Left ventricle myocardium superior (tissue), 1 donor: ENCODE results near the gene TPRA1. TPM values are rescaled to one million over a fixed set of nuclear protein-coding genes. Genes with fewer than 3 reads are reported as not detected.
"Not testable (repeated sequence)": the region's sequence is repeated elsewhere in the genome, so short reads cannot be mapped to it uniquely, and the experiment has no call there.

Source experiments
- ATAC-seq: fragments of 200-7000 bp; cut with Tn5 transposase; one replicate; pipeline ENCODE4 v1.9.1; 2020; ENCODE audit warnings: mild to moderate bottlenecking, moderate library complexity
- DNase-seq: peaks from one replicate; pipeline ENCODE4 v3.0.0-alpha.2; 2020
- intact Hi-C: fragments of 100-400 bp; cut with micrococcal nuclease; formaldehyde crosslinking; loops from one replicate; pipeline ENCODE4 v1.11.0; 2022
- total RNA-seq: library from RNA; stranded (reverse); fragmentation: NEBNext Ultra II Directional; extraction: Animal tissue kit (Norgen Biotek cat#: 25700); gene quantifications from one replicate; pipeline ENCODE4 v1.2.1, GENCODE V29; 2021
- donor health status: DM: no; HTN: yes; CAD: no; lungs with severe emphysema.

Gene TPRA1
- total RNA-seq, 1 donor from 2014 or later, result 22.8 TPM

DNA sequence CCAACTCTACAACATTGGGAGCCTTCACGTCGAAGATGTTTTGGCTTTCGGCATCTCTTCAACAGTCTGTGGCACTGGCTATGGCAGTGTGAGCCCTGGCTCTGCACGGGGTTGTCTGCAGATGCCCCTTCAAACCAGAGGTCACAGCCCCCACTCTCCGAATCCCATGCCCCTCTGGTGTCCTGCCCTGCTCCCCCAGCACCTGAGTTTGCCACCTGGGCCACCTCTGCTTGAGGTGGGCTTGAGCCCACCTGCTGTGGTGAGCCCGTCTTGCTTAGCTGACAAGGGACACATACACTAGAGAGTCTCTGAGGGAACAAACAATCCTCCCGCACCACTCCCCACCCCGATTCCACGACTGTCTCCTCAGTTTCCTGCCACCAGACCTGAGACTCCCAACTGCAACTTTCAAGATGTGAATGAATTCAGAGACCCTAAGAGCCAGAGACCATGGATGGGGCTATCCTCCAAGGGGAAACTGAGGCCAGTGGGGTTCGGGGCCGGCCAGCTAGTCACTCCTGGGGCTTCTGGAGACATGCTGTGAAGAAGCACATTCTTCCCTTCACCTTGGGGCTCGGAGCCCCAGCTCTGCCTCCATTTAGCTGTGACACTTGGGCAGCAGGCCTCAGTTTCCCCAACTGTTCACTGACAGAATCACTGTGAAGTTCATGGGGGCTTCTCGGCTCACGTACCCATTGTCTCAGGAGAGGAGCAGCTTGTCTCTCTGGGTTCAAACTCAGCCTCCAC lies 44.6 kb downstream of the TPRA1 start:
- intact Hi-C loops, result no loop called here
- DNase-seq (no peak), ATAC-seq (no peak)

DNA sequence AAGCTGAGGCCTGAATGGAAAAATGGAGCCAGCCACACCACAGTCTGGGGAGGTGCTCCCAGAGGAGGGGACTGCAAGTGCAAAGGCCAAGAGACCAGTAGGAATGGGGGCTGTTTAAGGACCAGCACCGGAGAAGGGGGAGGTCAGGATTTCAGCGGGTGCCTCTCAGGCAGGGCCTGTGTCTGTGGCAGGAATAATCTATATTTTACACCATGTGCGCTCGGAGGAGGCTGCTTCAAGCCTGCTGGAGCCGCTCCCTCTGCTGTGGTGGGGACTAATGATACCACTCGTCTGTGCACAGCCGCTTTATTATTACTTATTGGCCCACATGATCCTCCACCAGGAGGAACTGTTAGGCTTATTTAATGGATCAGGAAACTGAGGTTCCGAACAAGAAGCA lies 45.3 kb downstream of the TPRA1 start:
- intact Hi-C loops, result no loop called here
- DNase-seq, result no peak
- no peak for ATAC-seq

DNA sequence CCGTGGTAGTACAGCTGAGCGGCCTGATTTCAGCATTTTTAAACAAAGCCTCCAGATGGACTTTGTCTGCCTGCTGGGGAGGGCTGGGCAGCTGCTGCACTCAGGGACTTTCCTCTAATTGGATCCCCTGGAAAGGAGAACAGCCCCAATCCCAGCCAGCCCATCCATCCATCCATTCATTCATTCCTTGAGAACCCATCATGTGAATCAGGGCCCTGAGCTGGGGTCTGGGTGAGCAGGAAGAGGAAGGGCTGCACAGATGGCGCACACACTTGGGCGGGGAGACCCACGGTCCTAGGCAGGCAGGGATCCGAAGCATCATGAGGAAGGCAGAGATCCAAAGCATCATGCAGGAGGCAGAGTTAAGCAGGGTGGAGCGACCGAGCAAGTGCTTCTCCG lies 45.7 kb downstream of the TPRA1 start:
- DNase-seq (no peak), ATAC-seq (no peak)
- intact Hi-C loops, result no loop called here

DNA sequence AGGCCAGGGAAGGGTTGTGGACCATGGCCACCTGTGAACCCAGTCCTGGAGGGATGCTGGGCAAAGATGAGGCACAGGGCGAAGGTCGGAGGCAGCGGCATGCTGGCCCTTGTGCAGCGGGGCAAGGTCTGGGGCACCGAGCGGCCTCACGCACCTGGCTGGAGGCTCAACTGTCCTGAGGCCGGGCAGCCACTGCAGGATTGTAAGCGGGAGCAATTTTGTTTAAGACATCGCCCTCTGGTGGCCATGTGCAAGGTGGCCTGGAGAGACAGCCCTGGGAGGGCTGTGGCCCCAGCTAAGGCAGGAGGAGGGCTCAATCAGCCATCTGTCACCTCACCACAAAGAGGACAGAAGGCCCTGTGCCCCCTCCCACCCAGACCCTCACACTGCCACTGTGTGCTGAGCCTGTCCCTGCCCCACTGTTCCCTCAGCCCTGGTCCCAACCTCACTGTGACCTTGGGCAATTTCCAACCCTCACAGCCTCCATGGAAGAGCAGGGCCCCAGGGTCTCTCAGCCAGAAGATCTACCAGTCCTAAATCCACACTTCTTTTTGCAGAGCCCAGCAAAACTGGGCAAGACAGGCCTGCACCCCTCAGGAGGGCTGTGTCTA lies 46.2 kb downstream of the TPRA1 start:
- intact Hi-C loops, result no loop called here
- DNase-seq, result peak; percentile 81
- peak; percentile 16 for ATAC-seq

DNA sequence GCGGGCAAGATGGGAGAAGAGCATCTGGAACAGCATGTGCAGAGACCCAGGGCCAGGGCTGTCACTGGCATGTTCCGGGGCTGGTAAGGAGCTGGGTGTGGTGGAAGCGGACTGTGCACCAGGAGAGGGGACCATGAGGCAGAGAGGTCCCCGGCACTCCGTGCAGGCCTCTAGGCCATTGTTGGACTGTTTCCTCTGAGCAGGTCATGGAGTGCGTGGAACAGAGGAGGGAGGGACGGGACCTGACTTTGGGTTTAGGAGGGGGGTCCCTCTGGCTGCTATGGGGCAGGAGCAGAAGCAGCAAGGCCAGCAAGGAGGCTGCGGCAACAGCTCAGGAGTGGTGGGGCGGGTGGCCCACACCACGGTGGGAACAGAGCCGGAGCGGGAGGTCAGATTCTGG lies 47.1 kb downstream of the TPRA1 start:
- ATAC-seq (no peak), DNase-seq (no peak)
- intact Hi-C loops, result no loop called here

DNA sequence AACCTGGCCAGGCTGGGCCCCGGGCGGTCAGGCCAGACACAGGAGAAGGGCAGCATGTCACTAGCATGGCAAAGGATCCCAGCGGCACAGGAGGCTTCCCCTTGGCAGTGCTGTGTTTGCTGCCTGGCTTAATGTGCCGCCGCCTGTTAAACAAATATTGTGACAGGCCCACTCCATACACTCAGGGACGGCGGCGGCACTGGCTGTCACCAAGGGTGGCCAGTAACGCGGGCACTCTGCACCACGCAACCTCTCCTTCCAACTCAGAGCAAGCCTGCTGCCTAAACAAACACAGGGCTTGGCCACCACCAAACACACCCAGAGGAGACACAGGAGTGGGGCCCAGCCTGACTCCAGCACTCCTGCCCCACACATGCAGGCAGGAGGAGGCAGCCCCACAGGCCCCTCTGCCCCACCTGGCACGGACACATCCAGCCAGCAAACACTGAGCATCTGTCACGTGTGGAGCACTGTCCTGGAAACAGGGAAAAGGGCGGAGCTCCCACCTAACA lies 48.0 kb downstream of the TPRA1 start:
- no peak for ATAC-seq
- intact Hi-C loops, result no loop called here
- no peak for DNase-seq

DNA sequence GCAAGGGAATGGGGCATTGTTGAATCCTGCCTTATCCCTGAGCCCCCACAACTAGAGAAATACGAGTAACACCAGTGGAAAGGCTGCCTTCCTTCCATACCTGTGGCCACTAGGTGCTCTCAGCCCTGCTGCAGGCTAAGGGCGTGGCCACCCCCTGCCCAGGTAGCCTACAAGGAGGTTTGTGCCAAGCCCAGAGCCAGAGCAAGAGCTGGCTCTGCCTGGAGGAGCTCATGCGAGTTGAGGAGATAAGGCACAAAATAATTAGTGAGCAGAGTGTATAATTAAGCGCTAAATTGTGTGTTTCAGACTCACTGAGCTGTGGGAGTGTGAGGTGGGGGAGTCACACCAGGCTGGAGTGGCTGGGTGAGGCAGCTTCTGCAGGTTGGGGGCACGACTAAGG lies 49.2 kb downstream of the TPRA1 start:
- ATAC-seq, result no peak
- DNase-seq, result no peak
- intact Hi-C loops, result no loop called here

DNA sequence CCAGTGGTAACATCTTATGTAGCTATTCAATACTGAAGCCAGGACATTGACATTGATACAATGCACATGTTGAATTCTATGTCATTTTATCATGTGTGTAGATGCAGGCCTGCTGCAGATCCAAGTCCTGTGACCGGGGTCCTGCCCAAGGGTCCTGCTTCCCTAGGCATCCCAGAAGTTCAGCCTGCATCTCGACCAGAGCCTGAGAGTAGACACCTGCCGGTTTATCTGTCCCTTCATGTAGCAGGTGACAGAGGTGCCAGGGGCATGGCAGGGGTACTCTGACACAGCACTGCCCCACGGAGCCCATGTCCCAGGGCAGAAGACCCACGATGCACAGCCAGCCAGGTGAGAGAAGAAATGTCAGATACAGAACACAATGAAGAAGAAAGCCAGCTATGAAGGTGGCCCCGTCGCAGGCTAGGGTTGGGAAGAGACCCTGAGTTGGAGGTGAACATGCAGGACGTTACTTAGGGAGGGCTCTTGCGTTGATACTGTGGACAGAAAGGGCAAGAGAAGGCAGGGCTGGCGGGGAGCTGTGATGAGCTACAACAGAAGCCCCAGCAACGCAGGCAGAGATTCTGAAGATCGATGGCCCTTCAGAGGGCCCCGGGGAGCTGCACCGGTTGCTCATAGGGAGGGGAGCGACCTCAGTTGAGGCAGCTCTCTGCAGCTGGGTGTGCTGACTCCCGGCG lies 51.0 kb downstream of the TPRA1 start:
- intact Hi-C loops, result no loop called here

DNA sequence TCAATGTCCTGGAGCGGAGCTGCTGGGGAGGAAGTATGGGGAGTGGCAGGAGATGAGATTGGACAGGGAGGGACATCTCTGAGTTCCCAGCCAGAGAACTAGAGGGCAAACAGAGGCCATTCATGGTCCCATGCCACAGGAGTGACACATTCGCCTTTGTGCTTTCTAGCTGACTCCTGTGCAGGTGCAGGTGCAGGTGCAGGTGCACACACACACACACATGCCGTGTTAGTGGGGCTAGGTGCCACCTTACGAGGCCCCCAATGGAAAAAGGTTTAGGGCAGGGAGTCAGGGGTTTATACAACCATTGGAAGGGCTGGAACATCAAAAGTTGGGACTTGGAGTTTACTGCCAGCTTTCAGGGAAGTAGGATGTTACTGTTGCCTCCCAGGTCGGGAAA lies 52.0 kb downstream of the TPRA1 start:
- intact Hi-C loops, result no loop called here
- no peak for DNase-seq

More for the DNA sequence above, 51.0 kb downstream of the TPRA1 start:
- ATAC-seq (no peak), DNase-seq (no peak)

DNA sequence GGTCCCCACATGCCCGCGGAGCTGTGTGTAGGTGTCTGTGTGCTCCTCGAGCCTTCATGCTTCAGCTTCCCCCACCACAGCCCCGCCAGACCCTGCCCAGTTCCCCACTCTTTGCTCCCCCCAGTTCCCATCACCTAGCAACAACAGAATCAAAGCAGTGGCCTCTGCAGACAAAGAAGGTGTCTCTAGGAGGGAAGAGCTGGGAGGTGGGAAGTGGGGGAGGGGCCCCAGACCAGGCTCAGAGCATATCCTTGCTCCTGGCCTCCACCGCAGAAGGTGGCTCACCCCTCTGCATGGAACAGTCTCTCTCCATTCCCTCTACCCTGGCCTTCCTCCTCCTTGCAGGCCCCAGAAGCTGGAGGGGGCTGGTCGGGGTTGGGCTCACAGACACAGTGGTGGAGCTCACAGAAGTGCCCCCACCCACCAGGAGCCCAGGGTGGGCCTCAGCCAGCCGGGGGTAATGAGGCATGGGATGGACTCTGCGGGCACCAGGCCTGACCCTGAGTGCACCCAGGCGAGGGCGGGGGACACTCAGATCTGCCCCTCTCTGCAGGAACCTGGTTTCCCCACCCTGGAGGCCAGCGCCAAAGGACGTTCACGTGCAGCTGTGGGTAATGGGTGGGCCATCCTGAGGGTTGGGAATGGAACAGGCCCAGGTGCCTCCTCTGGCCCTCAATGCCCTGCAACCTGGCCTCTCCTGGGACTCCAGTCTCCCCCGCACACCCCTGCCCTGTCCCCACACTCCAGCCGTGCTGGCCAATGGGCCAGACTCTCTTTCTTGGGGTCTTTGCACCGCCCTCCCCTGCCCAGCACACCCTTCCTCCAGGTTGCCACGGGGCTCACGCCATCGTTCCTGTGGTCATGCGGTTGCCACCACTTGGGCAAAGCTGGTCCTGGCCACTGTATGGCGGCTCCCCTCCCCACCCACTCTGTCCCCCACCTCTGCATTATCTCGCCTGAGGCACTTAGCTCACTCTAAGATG lies 53.4 kb downstream of the TPRA1 start:
- ATAC-seq (no peak), DNase-seq (no peak)
- intact Hi-C loops, result no loop called here

More for the DNA sequence above, 52.0 kb downstream of the TPRA1 start:
- ATAC-seq, result no peak

DNA sequence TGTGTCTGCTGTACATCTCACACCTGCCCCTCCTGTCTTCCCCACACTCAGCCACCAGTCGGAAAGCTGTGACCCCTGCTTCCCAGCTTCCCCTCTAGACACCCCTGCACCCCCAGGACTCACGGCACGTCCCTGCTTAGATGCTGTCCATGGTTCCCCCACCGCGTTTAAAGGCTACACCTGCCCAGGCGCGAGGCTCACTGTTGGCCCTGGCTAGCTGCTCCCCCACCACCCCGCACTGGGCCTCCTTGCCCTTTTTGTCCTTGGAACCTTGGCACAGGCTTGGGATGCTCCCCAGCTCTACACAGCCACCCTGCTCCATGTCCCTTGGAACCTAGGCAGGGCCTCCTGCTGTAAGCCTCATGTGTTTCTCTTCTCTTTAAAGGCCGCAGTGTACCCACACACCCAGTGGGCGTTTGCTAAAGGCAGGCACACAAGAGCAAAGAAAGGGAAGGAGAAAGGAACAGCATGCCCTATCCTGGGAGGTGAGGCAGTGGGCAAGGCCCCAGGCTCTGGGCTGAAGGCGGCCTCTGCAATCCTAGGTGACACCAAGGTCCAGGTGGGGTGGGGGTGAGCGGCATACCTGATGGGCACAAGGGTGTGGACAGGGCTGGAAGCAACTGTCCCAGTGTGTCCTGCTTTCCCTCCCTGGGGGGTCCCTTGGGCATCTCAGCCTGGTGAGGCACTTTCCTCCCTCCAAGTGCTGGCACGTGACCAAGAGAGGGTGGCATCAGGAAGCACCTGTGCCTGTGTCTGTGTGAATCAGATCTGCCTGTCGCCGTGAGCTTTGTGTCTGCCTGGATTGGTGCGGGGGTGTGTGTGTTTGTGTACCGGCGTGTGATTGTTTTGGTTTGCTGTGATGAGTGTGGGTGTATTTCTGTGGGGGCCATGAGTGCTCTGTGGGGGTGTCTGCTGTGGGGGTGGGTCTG lies 54.4 kb downstream of the TPRA1 start:
- ATAC-seq (no peak), DNase-seq (no peak)
- intact Hi-C loops, result no loop called here

DNA sequence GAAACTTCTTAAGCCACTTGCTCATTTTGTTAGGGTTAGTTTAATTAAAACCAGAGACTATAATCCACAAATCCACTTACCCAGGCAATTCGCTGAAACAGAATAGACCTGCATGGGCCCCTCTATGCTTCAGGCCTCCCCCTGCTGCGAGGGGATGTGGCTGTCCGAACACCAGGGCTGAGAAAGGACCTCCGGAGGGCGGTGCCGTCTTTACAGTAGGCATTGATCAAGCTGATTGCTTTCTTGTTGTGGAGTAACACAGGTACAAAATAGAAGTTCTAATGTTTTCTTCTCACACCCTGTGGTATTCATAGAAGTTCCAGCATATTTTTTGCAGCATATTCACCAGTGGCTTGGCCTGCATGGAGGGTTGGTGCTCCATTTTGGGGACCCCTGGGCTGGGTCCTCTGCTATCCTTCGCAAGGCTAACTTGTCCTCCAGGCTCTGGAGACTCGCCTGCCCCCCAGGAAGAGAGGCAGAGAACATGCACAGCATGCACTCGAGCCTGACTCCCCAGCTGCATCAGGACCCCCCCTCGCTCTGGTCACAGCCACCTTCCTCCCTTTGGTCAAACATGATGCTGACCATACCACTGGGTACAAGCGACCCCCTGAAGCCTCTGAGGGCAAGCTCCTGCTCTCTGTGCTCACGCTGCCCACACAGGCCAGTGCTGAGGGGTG lies 55.3 kb downstream of the TPRA1 start:
- DNase-seq (no peak), ATAC-seq (no peak)
- intact Hi-C loops, result no loop called here

DNA sequence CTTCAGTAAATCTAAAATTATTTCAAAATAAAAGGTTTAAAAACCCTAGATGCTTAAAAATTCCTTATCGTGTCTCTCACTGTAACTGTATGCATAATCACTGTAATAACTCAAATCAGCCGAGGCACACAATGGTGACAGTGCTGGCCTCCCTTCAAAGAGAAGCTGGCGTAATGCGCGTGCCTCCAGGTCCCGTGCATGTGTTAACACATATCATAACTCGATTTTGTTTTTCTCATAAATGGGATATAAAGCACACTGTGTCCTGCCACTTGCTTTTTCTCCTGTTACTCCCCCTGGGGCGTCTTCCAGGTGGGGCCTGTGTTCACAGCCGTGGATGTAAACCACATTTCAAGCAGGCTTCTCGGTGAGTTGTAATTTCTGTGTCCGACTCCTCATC lies 56.0 kb downstream of the TPRA1 start:
- ATAC-seq, result no peak
- DNase-seq, result no peak
- intact Hi-C loops, result no loop called here

DNA sequence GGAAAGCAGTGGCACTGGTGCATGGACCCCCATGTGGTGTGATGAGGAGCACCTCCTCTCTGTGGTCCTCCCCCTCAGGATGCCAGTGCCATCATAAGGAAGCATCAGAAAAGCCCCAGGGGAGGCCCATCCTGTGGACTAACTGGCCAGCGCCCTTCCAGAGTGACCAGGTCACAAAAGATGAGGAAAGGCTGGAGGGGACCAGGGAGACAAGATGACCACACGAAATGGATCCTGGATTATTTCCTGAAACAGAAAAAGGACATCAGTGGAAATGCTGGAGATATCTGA lies 56.4 kb downstream of the TPRA1 start:
- intact Hi-C loops, result no loop called here
- no peak for DNase-seq

DNA sequence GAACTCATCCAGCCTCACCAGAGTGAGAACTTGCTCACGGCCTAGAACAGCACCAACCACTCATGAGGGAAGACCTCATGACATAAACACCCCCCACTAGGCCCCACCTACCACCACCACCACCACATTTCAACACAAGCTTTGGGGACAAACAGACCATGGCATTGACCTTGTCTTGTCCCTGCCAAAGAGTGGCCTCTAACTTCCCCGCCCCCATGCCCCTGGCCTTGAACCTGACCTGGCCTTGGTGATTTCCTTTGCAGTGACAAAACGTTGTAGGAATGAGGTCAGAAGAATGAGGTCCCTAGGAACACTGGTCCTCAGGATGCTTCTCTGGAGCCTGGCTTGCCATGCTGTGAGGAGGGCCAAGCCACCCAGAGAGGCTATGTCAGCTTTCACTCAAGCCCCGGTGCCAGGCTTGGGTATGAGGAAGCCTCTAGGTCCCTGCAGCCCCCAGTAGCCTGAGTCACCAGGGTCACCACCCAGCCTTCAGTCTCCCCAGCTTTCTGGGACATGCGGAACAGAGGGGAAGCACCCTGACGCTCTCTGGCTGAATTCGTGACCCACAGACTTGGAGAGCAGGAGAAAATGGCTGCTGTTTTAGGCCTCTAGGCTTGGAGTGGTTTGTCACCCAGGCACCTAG lies 57.9 kb downstream of the TPRA1 start:
- ATAC-seq (no peak), DNase-seq (no peak)
- intact Hi-C loops, result no loop called here

More for the DNA sequence above, 56.4 kb downstream of the TPRA1 start:
- no peak for ATAC-seq

DNA sequence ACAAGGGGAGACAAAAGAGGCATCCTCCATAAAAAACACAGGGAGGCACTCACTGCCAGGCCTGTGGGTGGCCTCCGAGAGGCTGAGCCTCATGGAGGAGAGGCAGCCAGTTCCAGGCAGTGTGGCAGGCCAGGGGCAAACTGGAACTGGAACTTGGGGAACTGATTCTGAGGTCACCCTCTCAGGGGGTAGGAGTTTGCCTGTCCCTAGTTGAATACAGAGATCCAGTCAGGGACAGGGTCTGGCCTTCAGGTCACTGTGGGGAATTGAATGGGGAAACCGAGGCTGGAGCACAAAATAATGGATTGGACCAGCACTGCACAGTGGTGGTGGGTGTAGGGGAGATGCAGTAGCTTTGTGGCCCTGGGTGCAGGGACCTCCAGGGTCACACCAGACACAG lies 58.7 kb downstream of the TPRA1 start:
- DNase-seq (no peak), ATAC-seq (no peak)
- intact Hi-C loops, result no loop called here

DNA sequence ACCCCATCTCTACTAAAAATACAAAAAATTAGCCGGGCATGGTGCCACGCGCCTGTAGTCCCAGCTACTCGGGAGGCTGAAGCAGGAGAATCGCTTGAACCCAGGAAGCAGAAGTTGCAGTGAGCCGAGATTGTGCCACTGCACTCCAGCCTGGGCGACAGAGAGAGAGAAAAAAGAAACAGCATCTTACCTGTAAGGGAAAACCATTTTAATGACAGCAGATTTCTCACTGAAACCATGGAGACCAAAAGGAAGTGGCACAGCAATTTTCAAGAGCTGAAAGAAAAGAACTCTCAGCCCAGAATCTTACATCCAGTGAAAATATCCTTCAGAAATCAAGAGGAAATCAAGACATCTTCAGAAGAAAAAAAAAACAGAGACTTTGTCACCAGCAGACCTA lies 59.7 kb downstream of the TPRA1 start:
- intact Hi-C loops, ATAC-seq: not testable (repeated sequence)

More for the DNA sequence above, 59.7 kb downstream of the TPRA1 start:
- not testable (repeated sequence) for DNase-seq
